Smooth muscle cell (in vitro differentiated cells): ENCODE measurements around the gene SMOC2. TPM values are rescaled to one million over a fixed set of nuclear protein-coding genes. Genes with fewer than 3 reads are reported as not detected.

Experiments used
- DNase-seq: peaks from one replicate; lab custom pipeline; 2025; ENCODE audit not compliant: unreplicated experiment; lab: John Stamatoyannopoulos, UW
- H2AFZ ChIP-seq: fragments of 200-600 bp; sonication (generic); 2 replicates; pipeline ENCODE4 v1.6.0; 2016; ENCODE audit warnings: antibody characterized with exemption, low read depth, mild to moderate bottlenecking
- H3F3A ChIP-seq: fragments of 200-600 bp; sonication (generic); 2 replicates; pipeline ENCODE4 v1.6.0; 2017; ENCODE audit warnings: antibody characterized with exemption, low read depth
- H3K27ac ChIP-seq: fragments of 200-600 bp; sonication (generic); 2 replicates; pipeline ENCODE4 v1.5.1; 2016; ENCODE audit warnings: low read depth, mild to moderate bottlenecking
- H3K27me3 ChIP-seq: fragments of 200-600 bp; sonication (generic); 2 replicates; pipeline ENCODE4 v1.6.1; 2016; ENCODE audit warnings: low read depth, mild to moderate bottlenecking
- H3K36me3 ChIP-seq: fragments of 200-600 bp; sonication (generic); 2 replicates; pipeline ENCODE4 v1.5.1; 2016; ENCODE audit warnings: low read depth
- H3K4me1 ChIP-seq: fragments of 200-600 bp; sonication (generic); 2 replicates; pipeline ENCODE4 v1.5.1; 2016; ENCODE audit warnings: low read depth
- H3K4me2 ChIP-seq: fragments of 200-600 bp; sonication (generic); 2 replicates; pipeline ENCODE4 v1.6.0; 2016; ENCODE audit warnings: mild to moderate bottlenecking
- H3K4me3 ChIP-seq: fragments of 200-600 bp; sonication (generic); 2 replicates; pipeline ENCODE4 v1.5.1; 2016; ENCODE audit warnings: mild to moderate bottlenecking
- H3K79me2 ChIP-seq: fragments of 200-600 bp; sonication (generic); 2 replicates; pipeline ENCODE4 v1.6.0; 2016; ENCODE audit warnings: low read depth, mild to moderate bottlenecking
- H3K9ac ChIP-seq: fragments of 200-600 bp; sonication (generic); 2 replicates; pipeline ENCODE4 v1.6.0; 2016; ENCODE audit warnings: low read depth
- H3K9me3 ChIP-seq: fragments of 200-600 bp; sonication (generic); replicated peaks from 2 replicates; pipeline ENCODE4 v1.5.1; 2016; ENCODE audit warnings: low read depth
- H4K20me1 ChIP-seq: fragments of 200-600 bp; sonication (generic); 2 replicates; pipeline ENCODE4 v1.6.0; 2016; ENCODE audit warnings: low read depth
- CTCF ChIP-seq: fragments of 200-600 bp; sonication (generic); IDR thresholded peaks from 2 replicates; pipeline ENCODE4 v1.5.1; 2017; ENCODE audit warnings: borderline replicate concordance, mild to moderate bottlenecking, antibody characterized with exemption; ENCODE audit not compliant: insufficient read depth, poor library complexity, severe bottlenecking
- WGBS: methylation state at CpG from one replicate; pipeline ENCODE4 v1.1.7; 2016; ENCODE audit warnings: low lambda C conversion rate; 5-methylcytosine and 5-hydroxymethylcytosine counted together
- polyA plus RNA-seq: library from polyadenylated mRNA; unstranded; fragments of >200 nt; fragmentation: Nextera tagmentation; extraction: Ambion mirVana; gene quantifications from 2 replicates; pipeline ENCODE4 v1.2.1, GENCODE V29; 2016
- total RNA-seq: library from RNA; depleted of rRNA; stranded (reverse); fragments of >200 nt; gene quantifications from 2 replicates; pipeline ENCODE4 v1.2.3, GENCODE V29; 2014

Gene SMOC2
- total and polyA plus RNA-seq, 2 experiments from 2014 or later, result 0.63 to 1.2 TPM

GRCh38 chr6:168416531-168416930 lies 24.5 kb upstream of the SMOC2 start:
- Histone ChIP-seq H3K79me2 (no peaks in the 10 kb centered on the region), H3K27ac (no peak overlapping the region), H3K9ac (no peak overlapping the region), H4K20me1 (no peaks in the 10 kb centered on the region), H3K4me1 (no peaks in the 10 kb centered on the region), H3K27me3 (peaks cover 3% of the 10 kb centered on the region), H3K4me3 (no peak overlapping the region), H2AFZ (no peak overlapping the region), H3K9me3 (no peaks in the 10 kb centered on the region), H3F3A (no peaks in the 10 kb centered on the region), H3K36me3 (no peaks in the 10 kb centered on the region), H3K4me2 (no peak overlapping the region)
- DNase-seq, result no peak
- WGBS, result 94% methylated on average over 15 of the region's 15 CpGs
- TF ChIP-seq CTCF, result no peak

GRCh38 chr6:168417191-168417590 lies 23.8 kb upstream of the SMOC2 start:
- Histone ChIP-seq H3K36me3 (no peaks in the 10 kb centered on the region), H3K79me2 (no peaks in the 10 kb centered on the region), H2AFZ (no peak overlapping the region), H3K9me3 (no peaks in the 10 kb centered on the region), H3K9ac (no peak overlapping the region), H4K20me1 (no peaks in the 10 kb centered on the region), H3F3A (no peaks in the 10 kb centered on the region), H3K4me1 (no peaks in the 10 kb centered on the region), H3K27ac (no peak overlapping the region), H3K4me2 (no peak overlapping the region), H3K27me3 (peaks cover 5% of the 10 kb centered on the region), H3K4me3 (no peak overlapping the region)
- 77% methylated on average over 9 of the region's 9 CpGs for WGBS
- TF ChIP-seq CTCF, result no peak
- DNase-seq, result no peak

- Histone ChIP-seq H4K20me1 (no peaks in the 10 kb centered on the region), H3K4me1 (no peaks in the 10 kb centered on the region), H3K27ac (no peak overlapping the region), H3K79me2 (no peaks in the 10 kb centered on the region), H3K4me2 (no peak overlapping the region), H3K27me3 (peaks cover 9% of the 10 kb centered on the region), H3F3A (no peaks in the 10 kb centered on the region), H2AFZ (no peak overlapping the region), H3K9me3 (no peaks in the 10 kb centered on the region), H3K9ac (no peak overlapping the region), H3K36me3 (no peaks in the 10 kb centered on the region), H3K4me3 (no peak overlapping the region)
- TF ChIP-seq CTCF, result no peak
- DNase-seq, result no peak
- 84% methylated on average over 19 of the region's 19 CpGs for WGBS
Measured at GRCh38 chr6:168417679-168418557, 23.1 kb upstream of the SMOC2 start.

GRCh38 chr6:168418711-168419121 lies 22.3 kb upstream of the SMOC2 start:
- Histone ChIP-seq H3K4me2 (no peak overlapping the region), H3K9ac (no peak overlapping the region), H3K27ac (no peak overlapping the region), H3K4me1 (no peaks in the 10 kb centered on the region), H2AFZ (no peak overlapping the region), H4K20me1 (no peaks in the 10 kb centered on the region), H3K27me3 (peaks cover 11% of the 10 kb centered on the region), H3K36me3 (no peaks in the 10 kb centered on the region), H3F3A (no peaks in the 10 kb centered on the region), H3K4me3 (no peak overlapping the region), H3K9me3 (no peaks in the 10 kb centered on the region), H3K79me2 (no peaks in the 10 kb centered on the region)
- WGBS, result 64% methylated on average over 7 of the region's 7 CpGs
- TF ChIP-seq CTCF, result no peak
- no peak for DNase-seq
